Tibial nerve (tissue), 3 donors: ENCODE data around the gene COA6.

Experiments
- CTCF ChIP-seq, 5 experiments: fragments of 200-600 bp in 3 of 5; fragments of 450-650 bp in 2 of 5; sonication (generic) in 3 of 5; IDR thresholded peaks; one replicate each; pipeline ENCODE4 v1.5.1; 2016 to 2019; ENCODE audit warnings: antibody characterized with exemption in 5 of 5, mild to moderate bottlenecking in 3 of 5, moderate library complexity in 2 of 5
- POLR2A ChIP-seq, 2 donors: fragments of 450-650 bp; IDR thresholded peaks; one replicate each; pipeline ENCODE4 v1.6.1; 2017; ENCODE audit warnings: antibody characterized with exemption in 2 of 2, mild to moderate bottlenecking in 2 of 2, moderate library complexity in 2 of 2

- TF ChIP-seq CTCF (IDR thresholded peaks at IDR 0.05), result no peak
- TF ChIP-seq POLR2A (IDR thresholded peaks at IDR 0.05), result no peak
These were observed 40.2 kb downstream of the COA6 start for GRCh38 chr1:234413485-234413884.
